CD14-positive monocyte (primary cell): Measurements from ENCODE around the gene LAMTOR1. TPM values are rescaled to one million over a fixed set of nuclear protein-coding genes. Genes with fewer than 3 reads are reported as not detected.
A peak's percentile ranks its signal among the peaks of the same experiment; 100 is the strongest.

Experiments
- DNase-seq, 3 donors: peaks; one replicate each; pipeline ENCODE4 v3.0.0-alpha.2; 2011 to 2022
- H2AFZ ChIP-seq: 2 replicates; pipeline ENCODE4 v1.6.0; 2012; ENCODE audit warnings: mild to moderate bottlenecking, low read depth, low read length, inconsistent platforms; ENCODE audit not compliant: insufficient read depth, poor library complexity, severe bottlenecking
- H3K27ac ChIP-seq, 2 donors: 1 replicate in 1 of 2; 2 replicates in 1 of 2; pipeline ENCODE4 v1.5.1; 2012 to 2013; ENCODE audit warnings: low read length in 2 of 2, control low read depth in 1 of 2, inconsistent platforms in 1 of 2, low read depth in 1 of 2, mild to moderate bottlenecking in 1 of 2
- H3K27me3 ChIP-seq, 2 donors: one replicate each; pipeline versions ENCODE4 v1.6.0 to v1.6.1; 2011 to 2013; ENCODE audit warnings: low read length in 2 of 2; ENCODE audit not compliant: control insufficient read depth in 2 of 2, insufficient read depth in 2 of 2
- H3K36me3 ChIP-seq, 2 donors: replicated peaks in 1 of 2; 1 replicate in 1 of 2; 2 replicates in 1 of 2; pipeline versions ENCODE4 v1.5.1 to v1.6.1; 2012 to 2013; ENCODE audit warnings: low read length in 2 of 2, control low read depth in 1 of 2, inconsistent platforms in 1 of 2, mild to moderate bottlenecking in 1 of 2; ENCODE audit not compliant: insufficient read depth in 2 of 2, control insufficient read depth in 1 of 2
- H3K4me1 ChIP-seq, 2 donors: 1 replicate in 1 of 2; 2 replicates in 1 of 2; pipeline versions ENCODE4 v1.5.1 to v1.6.1; 2012 to 2013; ENCODE audit warnings: low read length in 2 of 2, control low read depth in 1 of 2, inconsistent platforms in 1 of 2, mild to moderate bottlenecking in 1 of 2, moderate library complexity in 1 of 2; ENCODE audit not compliant: insufficient read depth in 2 of 2, control insufficient read depth in 1 of 2
- H3K4me2 ChIP-seq: replicated peaks from 2 replicates; pipeline ENCODE3; 2012; ENCODE audit warnings: low read length, moderate library complexity, mild to moderate bottlenecking; ENCODE audit not compliant: poor library complexity, severe bottlenecking; ENCODE audit errors: extremely low read depth
- H3K4me3 ChIP-seq, 3 experiments: fragments of 200-600 bp in 1 of 3; sonication (generic) in 1 of 3; replicated peaks in 1 of 3; 1 replicate in 2 of 3; 2 replicates in 1 of 3; pipeline ENCODE4 v1.5.1; 2011 to 2013; ENCODE audit warnings: low read length in 3 of 3, mild to moderate bottlenecking in 3 of 3, control low read depth in 2 of 3, low read depth in 2 of 3, inconsistent platforms in 1 of 3, moderate library complexity in 1 of 3
- H3K79me2 ChIP-seq: 2 replicates; pipeline ENCODE4 v1.6.0; 2012; ENCODE audit warnings: mild to moderate bottlenecking, control low read depth, inconsistent platforms, low read length, moderate library complexity; ENCODE audit not compliant: insufficient read depth
- H3K9ac ChIP-seq: 2 replicates; pipeline ENCODE4 v1.6.0; 2017; ENCODE audit warnings: low read length, mild to moderate bottlenecking; ENCODE audit not compliant: insufficient read depth, poor library complexity, severe bottlenecking
- H3K9me3 ChIP-seq, 2 donors: replicated peaks in 1 of 2; 1 replicate in 1 of 2; 2 replicates in 1 of 2; pipeline versions ENCODE4 v1.5.1 to v1.6.1; 2012 to 2013; ENCODE audit warnings: low read length in 2 of 2, control low read depth in 1 of 2; ENCODE audit not compliant: control insufficient read depth in 1 of 2, insufficient read depth in 1 of 2
- H4K20me1 ChIP-seq: 2 replicates; pipeline ENCODE4 v1.6.0; 2012; ENCODE audit warnings: mild to moderate bottlenecking, low read length, control low read depth, moderate library complexity; ENCODE audit not compliant: insufficient read depth
- H3K27ac Mint-ChIP-seq, 7 donors: one replicate each; pipeline ENCODE4 v1.8.0; 2020; ENCODE audit warnings: mild to moderate bottlenecking in 7 of 7, mixed read lengths in 7 of 7, moderate library complexity in 6 of 7, inconsistent platforms in 2 of 7
- H3K27me3 Mint-ChIP-seq, 3 donors: one replicate each; pipeline ENCODE4 v1.8.0; 2021 to 2022; ENCODE audit warnings: low read depth in 3 of 3, mild to moderate bottlenecking in 3 of 3, mixed read lengths in 3 of 3, moderate library complexity in 3 of 3, inconsistent platforms in 1 of 3
- H3K36me3 Mint-ChIP-seq, 2 donors: one replicate each; pipeline ENCODE4 v1.8.0; 2020; ENCODE audit warnings: mixed read lengths in 2 of 2, inconsistent platforms in 1 of 2, mild to moderate bottlenecking in 1 of 2
- H3K4me1 Mint-ChIP-seq: one replicate; pipeline ENCODE4 v1.8.0; 2020; ENCODE audit warnings: mild to moderate bottlenecking, mixed read lengths
- H3K4me3 Mint-ChIP-seq, 2 donors: one replicate each; pipeline ENCODE4 v1.8.0; 2020; ENCODE audit warnings: mild to moderate bottlenecking in 2 of 2, mixed read lengths in 2 of 2, moderate library complexity in 1 of 2
- H3K9me3 Mint-ChIP-seq, 7 donors: one replicate each; pipeline ENCODE4 v1.8.0; 2020 to 2022; ENCODE audit warnings: mixed read lengths in 7 of 7, mild to moderate bottlenecking in 6 of 7, moderate library complexity in 6 of 7, inconsistent platforms in 2 of 7
- WGBS: methylation state at CpG from one replicate; pipeline ENCODE4 v1.1.5; 2013; ENCODE audit warnings: missing lambda C conversion rate; ENCODE audit not compliant: insufficient coverage; 5-methylcytosine and 5-hydroxymethylcytosine counted together
- intact Hi-C, 2 donors: fragments of 100-400 bp; cut with micrococcal nuclease; formaldehyde crosslinking; loops; one replicate each; pipeline versions ENCODE4 v1.15.0 to v1.15.1; 2023
- polyA plus RNA-seq, 3 donors: library from polyadenylated mRNA; depleted of rRNA in 1 of 3; unstranded in 2 of 3; stranded (reverse) in 1 of 3; fragments of 300-500 nt in 2 of 3; fragments of >200 nt in 1 of 3; fragmentation: Illumina TruSeq in 2 of 3; gene quantifications; 1 replicate in 2 of 3; 2 replicates in 1 of 3; pipeline ENCODE4 v1.2.3, GENCODE V29; 2012 to 2021
- TF ChIP-seq, protein P1 (sequence below): fragments of 200-600 bp; IDR thresholded peaks from one replicate; pipeline ENCODE4 v1.8.0; 2022; ENCODE audit warnings: antibody characterized with exemption, mild to moderate bottlenecking

LAMTOR1 gene
- polyA plus RNA-seq, 3 donors = 224 to 292 (median 256) TPM

DNA sequence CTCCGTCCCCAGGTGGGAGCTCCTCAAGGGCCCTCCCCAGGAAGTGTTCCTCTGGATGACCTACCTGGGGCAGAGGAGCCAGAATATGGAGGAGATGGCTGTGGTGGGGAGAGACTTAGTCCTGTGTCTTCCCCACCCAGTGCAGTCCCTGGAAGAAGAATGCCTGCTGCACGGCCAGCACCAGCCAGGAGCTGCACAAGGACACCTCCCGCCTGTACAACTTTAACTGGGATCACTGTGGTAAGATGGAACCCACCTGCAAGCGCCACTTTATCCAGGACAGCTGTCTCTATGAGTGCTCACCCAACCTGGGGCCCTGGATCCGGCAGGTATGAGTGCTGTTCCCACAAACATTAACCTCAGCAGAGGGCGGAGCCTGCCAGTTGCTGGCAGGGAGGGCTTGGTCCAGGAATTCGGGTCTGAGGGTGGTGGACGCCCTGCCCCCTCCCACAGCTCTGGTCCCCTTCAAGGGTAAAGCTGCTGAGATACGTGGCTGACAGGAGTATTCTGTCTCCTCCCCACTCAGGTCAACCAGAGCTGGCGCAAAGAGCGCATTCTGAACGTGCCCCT, 35.8 kb upstream of the LAMTOR1 start:
- Histone ChIP-seq H3K27me3 (no peaks in the 10 kb centered on the region), H3K79me2 (peaks cover 50% of the 10 kb centered on the region), H3K9me3 (no peaks in the 10 kb centered on the region), H2AFZ (no peak overlapping the region), H3K4me2 (peak overlapping the region; percentile 76), H3K36me3 (peaks cover 38 to 42% of the 10 kb centered on the region in 2 donors), H3K27ac (peak overlapping the region; percentile 49 to 92), H4K20me1 (no peaks in the 10 kb centered on the region), H3K9ac (peak overlapping the region; percentile 15), H3K4me3 (peak overlapping the region in 1 of 3 experiments; percentile 74), H3K4me1 (peaks cover 90 to 92% of the 10 kb centered on the region in 2 donors)
- DNase-seq = no peak
- Mint-ChIP-seq H3K4me1 (peaks cover 86% of the 10 kb centered on the region), H3K27me3 (peaks cover 0 to 2% (median 0%) of the 10 kb centered on the region in 3 donors), H3K36me3 (peaks cover 40 to 66% of the 10 kb centered on the region in 2 donors), H3K27ac (peak overlapping the region; percentile 30 to 98 (median 83)), H3K9me3 (no peaks in the 10 kb centered on the region), H3K4me3 (peak overlapping the region in 1 of 2 donors; percentile 46)
- TF ChIP-seq, protein P1, sequence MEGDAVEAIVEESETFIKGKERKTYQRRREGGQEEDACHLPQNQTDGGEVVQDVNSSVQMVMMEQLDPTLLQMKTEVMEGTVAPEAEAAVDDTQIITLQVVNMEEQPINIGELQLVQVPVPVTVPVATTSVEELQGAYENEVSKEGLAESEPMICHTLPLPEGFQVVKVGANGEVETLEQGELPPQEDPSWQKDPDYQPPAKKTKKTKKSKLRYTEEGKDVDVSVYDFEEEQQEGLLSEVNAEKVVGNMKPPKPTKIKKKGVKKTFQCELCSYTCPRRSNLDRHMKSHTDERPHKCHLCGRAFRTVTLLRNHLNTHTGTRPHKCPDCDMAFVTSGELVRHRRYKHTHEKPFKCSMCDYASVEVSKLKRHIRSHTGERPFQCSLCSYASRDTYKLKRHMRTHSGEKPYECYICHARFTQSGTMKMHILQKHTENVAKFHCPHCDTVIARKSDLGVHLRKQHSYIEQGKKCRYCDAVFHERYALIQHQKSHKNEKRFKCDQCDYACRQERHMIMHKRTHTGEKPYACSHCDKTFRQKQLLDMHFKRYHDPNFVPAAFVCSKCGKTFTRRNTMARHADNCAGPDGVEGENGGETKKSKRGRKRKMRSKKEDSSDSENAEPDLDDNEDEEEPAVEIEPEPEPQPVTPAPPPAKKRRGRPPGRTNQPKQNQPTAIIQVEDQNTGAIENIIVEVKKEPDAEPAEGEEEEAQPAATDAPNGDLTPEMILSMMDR = no peak
- WGBS = 92% methylated on average over 8 of the region's 12 CpGs
- intact Hi-C loops = no loop called here

DNA sequence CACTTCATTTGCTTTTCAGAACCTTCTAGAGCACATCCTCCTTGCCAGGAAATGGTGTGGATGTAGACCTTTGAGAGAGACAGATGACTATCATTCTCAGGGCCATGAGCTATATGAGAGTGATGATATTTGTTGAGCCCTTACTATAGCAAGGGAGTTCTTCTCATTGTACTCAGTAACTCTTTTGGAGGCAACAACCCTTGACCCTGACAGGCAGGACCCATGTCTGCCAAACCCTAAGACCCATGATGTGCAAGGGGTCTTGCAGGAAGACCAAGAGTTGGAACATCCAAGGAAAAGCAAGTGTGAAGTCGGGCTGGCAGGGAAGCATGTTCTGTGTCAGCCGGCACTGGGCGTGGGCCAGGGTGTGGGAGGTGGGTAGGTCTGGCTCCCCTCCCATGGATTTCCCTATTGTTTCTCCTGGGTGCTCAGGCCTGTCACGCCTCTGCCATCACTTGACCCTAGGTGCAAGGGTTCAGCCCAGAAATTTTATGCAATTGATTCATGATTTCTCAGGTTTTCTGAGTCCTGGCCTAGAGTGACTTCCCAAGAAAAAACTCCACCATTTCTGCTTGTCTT, 33.7 kb upstream of the LAMTOR1 start:
- peaks cover 100% of the 10 kb centered on the region in 2 donors for H3K4me1 ChIP-seq
- peak overlapping the region; percentile 39 to 74 (median 57) for H3K4me3 ChIP-seq
- intact Hi-C loops = no loop called here
- H4K20me1 ChIP-seq = no peaks in the 10 kb centered on the region
- peak overlapping the region; percentile 73 to 98 (median 97) for H3K27ac Mint-ChIP-seq
- H3K27me3 ChIP-seq = no peaks in the 10 kb centered on the region
- H3K4me1 Mint-ChIP-seq = peaks cover 93% of the 10 kb centered on the region
- peaks cover 0 to 2% (median 0%) of the 10 kb centered on the region in 3 donors for H3K27me3 Mint-ChIP-seq
- H3K4me3 Mint-ChIP-seq = peak overlapping the region; percentile 64 to 95
- peak overlapping the region; percentile 76 for H3K4me2 ChIP-seq
- H3K9me3 ChIP-seq = no peaks in the 10 kb centered on the region
- 80% methylated on average over 2 of the region's 4 CpGs for WGBS
- H3K27ac ChIP-seq = peak overlapping the region; percentile 57 to 92
- H3K9ac ChIP-seq = peak overlapping the region; percentile 61
- H2AFZ ChIP-seq = no peak overlapping the region
- H3K79me2 ChIP-seq = peaks cover 50% of the 10 kb centered on the region
- DNase-seq = no peak
- peaks cover 0 to 6% (median 2%) of the 10 kb centered on the region in 7 donors for H3K9me3 Mint-ChIP-seq
- H3K36me3 Mint-ChIP-seq = peaks cover 35 to 61% of the 10 kb centered on the region in 2 donors
- H3K36me3 ChIP-seq = peaks cover 38% of the 10 kb centered on the region in 2 donors
- TF ChIP-seq, protein P1 = no peak
